ENCODE measurements around the gene PTGER4. TPM values are rescaled to one million over a fixed set of nuclear protein-coding genes. Genes with fewer than 3 reads are reported as not detected.

The PTGER4 gene
- total and polyA plus RNA-seq, 2 donors from 2014 or later: 8.5 to 17.2 TPM

- no peak overlapping the region for H3K4me3 ChIP-seq (ENCODE audit: low read length in 3 of 3)
- peaks cover 0 to 4% (median 0%) of the 10 kb centered on the region in 3 donors for H3K4me1 ChIP-seq (ENCODE audit: control insufficient read depth in 2 of 3, insufficient read depth in 2 of 3, low read depth in 1 of 3, low read length in 3 of 3)
- FAIRE-seq (no peak), DNase-seq (no peak)
- intact Hi-C loops (cut with DNase I): no loop called here
- H3K9me3 ChIP-seq (ENCODE audit: control insufficient read depth in 2 of 3, insufficient read depth in 1 of 3, low read length in 3 of 3): no peaks in the 10 kb centered on the region
- no peak overlapping the region for H3K9ac ChIP-seq (ENCODE audit: low read length in 3 of 3)
- no peak overlapping the region for H3K27ac ChIP-seq (ENCODE audit: low read depth in 2 of 2, low read length in 2 of 2)
- no peaks in the 10 kb centered on the region for H3K36me3 ChIP-seq (ENCODE audit: control insufficient read depth in 2 of 3, insufficient read depth in 3 of 3, low read length in 3 of 3)
- TF ChIP-seq CTCF (IDR thresholded peaks at IDR 0.05; ENCODE audit: borderline replicate concordance, extremely low read depth, insufficient read depth): no peak
- peaks cover 3% of the 10 kb centered on the region for H3K27me3 ChIP-seq (ENCODE audit: control insufficient read depth, insufficient read depth, low read length)
Measured at GRCh38 chr5:40675396-40676133, 4.2 kb upstream of the PTGER4 start.

- DNase-seq: peak in 4 of 5 donors; percentile 33 to 60 (median 54)
- Histone ChIP-seq H3K27me3 (ENCODE audit: control insufficient read depth, insufficient read depth, low read length) (peaks cover 3% of the 10 kb centered on the region), H3K9me3 (ENCODE audit: control insufficient read depth in 2 of 3, insufficient read depth in 1 of 3, low read length in 3 of 3) (no peaks in the 10 kb centered on the region), H3K9ac (ENCODE audit: low read length in 3 of 3) (no peak overlapping the region), H3K27ac (ENCODE audit: low read depth in 2 of 2, low read length in 2 of 2) (peak overlapping the region in 1 of 2 donors; percentile 60), H3K36me3 (ENCODE audit: control insufficient read depth in 2 of 3, insufficient read depth in 3 of 3, low read length in 3 of 3) (no peaks in the 10 kb centered on the region), H3K4me3 (ENCODE audit: low read length in 3 of 3) (peak overlapping the region in 1 of 3 donors; percentile 1), H3K4me1 (ENCODE audit: control insufficient read depth in 2 of 3, insufficient read depth in 2 of 3, low read depth in 1 of 3, low read length in 3 of 3) (peaks cover 0 to 11% (median 0%) of the 10 kb centered on the region in 3 donors)
- intact Hi-C loops (cut with DNase I): no loop called here
- no peak for FAIRE-seq
- no peak for TF ChIP-seq CTCF (IDR thresholded peaks at IDR 0.05; ENCODE audit: borderline replicate concordance, extremely low read depth, insufficient read depth)
Measured at GRCh38 chr5:40676613-40677343, 2.9 kb upstream of the PTGER4 start.

GRCh38 chr5:40677456-40677855 lies 2.3 kb upstream of the PTGER4 start:
- no peak overlapping the region for H3K9ac ChIP-seq (ENCODE audit: low read length in 3 of 3)
- H3K27ac ChIP-seq (ENCODE audit: low read depth in 2 of 2, low read length in 2 of 2): peak overlapping the region in 1 of 2 donors; percentile 60
- no peaks in the 10 kb centered on the region for H3K36me3 ChIP-seq (ENCODE audit: control insufficient read depth in 2 of 3, insufficient read depth in 3 of 3, low read length in 3 of 3)
- intact Hi-C loops (cut with DNase I): no loop called here
- H3K4me3 ChIP-seq (ENCODE audit: low read length in 3 of 3): no peak overlapping the region
- DNase-seq (no peak), FAIRE-seq (no peak)
- H3K27me3 ChIP-seq (ENCODE audit: control insufficient read depth, insufficient read depth, low read length): peaks cover 3% of the 10 kb centered on the region
- TF ChIP-seq CTCF (IDR thresholded peaks at IDR 0.05; ENCODE audit: borderline replicate concordance, extremely low read depth, insufficient read depth): no peak
- H3K9me3 ChIP-seq (ENCODE audit: control insufficient read depth in 2 of 3, insufficient read depth in 1 of 3, low read length in 3 of 3): no peaks in the 10 kb centered on the region
- peaks cover 0 to 11% (median 0%) of the 10 kb centered on the region in 3 donors for H3K4me1 ChIP-seq (ENCODE audit: control insufficient read depth in 2 of 3, insufficient read depth in 2 of 3, low read depth in 1 of 3, low read length in 3 of 3)
